Stimulated activated CD4-positive, alpha-beta T cell treated with anti-CD3 and anti-CD28 coated beads, Interleukin-1b, Interleukin-23, amount 100 ng/mL, for 48 hours (primary cell): Measurements from ENCODE around the gene TMEM132C.

Source experiments
- DNase-seq: peaks from one replicate; pipeline ENCODE4 v3.0.0-alpha.2; 2020

The TMEM132C gene

DNA sequence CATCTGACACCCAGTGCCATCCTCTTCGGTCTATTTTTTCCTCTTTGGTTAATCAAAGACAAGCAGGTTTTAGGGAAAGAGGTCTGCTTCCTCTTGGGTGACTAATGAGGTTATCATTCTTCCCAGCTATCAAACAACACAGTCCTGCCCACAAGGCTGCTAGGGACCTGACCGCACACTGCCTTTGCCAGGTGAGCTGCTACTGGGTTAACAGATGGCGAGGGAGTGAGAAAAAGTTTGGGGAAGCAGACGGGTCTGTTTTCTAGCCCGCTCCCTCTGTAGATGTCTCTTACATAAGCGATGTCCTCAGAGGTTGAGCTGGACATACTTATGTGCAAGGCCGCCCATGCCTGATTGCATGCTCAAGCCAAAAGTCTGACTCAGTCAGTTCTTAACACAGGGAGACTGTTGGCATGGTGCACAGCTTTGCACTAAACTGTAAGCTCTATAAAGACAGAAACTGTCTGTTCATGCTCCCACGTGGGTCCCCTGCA, 462.7 kb downstream of the TMEM132C start:
- DNase-seq: no peak

GRCh38 chr12:128734371-128734770, 467.4 kb downstream of the TMEM132C start:
- no peak for DNase-seq

- DNase-seq: no peak
These were observed 470.5 kb downstream of the TMEM132C start for GRCh38 chr12:128737292-128737966.

- no peak for DNase-seq
These were observed 476.9 kb downstream of the TMEM132C start for GRCh38 chr12:128743916-128744315.

DNA sequence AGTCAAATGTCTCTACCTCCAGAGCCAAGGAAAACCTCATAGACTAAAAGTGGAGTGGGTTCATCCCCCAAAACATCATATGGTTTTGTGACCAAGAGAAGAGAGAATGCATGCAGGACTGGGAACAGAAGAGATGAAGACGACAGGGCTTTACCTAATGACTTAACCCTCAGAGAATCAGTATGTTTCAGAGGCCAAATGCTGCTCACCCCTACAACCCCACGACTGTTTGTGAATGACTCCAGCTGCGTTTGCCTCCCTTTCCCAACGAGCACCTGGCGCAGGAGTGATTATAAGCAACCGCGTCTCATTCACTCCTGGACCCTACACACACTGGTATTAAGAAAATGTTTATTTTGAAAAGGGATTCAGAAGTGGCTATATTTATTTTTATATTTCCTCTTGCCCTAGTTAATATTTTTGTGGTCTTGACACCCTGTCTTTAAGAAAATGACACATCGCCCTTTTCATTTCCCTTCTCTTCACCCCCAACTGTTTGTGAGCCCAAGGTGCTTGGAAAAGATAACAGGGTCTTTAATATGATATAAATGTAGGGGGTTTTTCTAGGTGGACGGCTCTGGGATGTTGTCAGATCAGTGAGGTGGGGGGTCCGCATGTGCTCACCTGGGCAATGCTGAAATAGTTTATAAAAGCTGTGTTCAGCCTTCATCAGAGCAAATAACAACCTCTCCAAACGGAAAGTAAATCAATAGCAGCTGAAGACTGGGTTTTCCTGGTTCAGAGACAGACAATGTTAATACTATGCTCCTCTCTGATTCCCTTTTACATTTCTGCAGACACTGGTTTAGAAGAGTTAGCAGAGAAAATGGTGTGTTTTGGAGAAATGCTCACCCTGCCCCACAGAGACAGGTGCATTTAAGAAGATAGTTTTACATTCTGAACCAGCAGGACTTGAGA, 479.1 kb downstream of the TMEM132C start:
- DNase-seq: no peak

DNA sequence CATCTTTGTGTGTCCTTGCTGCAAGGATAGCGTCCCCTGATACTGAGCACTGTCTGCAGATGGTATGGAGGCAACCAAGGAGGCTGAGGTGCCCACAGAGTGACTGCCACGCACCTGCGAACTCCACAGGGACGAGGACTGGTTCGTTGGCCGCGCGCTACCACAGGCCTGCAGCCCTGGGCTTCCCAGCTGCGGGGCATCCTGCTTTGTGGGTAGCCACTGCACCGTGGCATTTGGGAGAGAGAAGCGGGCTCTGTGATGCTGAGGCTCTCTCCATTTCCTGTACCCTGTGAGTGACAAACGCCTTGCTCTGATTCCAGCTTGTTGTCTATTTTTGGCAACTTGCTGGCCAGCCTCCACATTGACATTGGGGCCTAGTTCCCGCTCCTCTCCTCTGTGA, 480.5 kb downstream of the TMEM132C start:
- no peak for DNase-seq

DNA sequence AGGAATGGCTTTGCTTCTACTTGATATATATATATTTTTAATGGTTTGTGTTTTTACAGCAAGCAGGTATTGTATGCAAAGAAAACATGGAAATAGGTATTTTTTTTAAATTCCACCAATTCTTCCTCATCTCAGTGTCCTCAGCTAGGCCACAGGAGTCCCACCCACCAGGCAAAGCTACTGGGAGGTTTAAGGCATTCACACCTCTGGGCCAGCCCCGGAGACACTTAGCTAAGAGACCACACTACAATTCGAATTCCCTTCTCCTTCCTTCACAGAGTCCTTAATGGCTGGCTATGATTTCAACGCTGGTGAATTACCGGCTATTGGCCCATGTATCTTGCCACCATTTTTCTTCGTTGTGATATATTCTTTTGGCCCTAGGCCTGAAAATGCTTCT, 485.4 kb downstream of the TMEM132C start:
- no peak for DNase-seq

DNA sequence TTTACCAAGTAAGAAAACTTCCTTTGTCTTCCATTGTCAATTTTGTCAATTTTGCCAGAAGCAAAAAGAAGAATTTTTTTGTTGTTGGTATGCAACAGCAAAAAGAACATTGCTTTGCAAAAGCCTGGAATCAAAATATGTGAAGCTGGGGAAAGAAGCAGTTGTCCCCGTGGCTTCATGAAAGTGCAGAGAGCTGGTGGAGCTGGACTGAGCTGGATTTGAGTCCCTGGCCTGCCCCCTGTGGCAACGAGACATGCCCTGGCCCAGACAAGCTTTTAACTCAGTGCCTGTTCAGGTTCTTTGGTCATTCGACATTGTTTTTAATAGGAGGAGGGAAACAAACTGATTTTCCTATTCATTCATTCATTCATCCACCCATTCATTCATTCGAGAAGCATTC, 486.5 kb downstream of the TMEM132C start:
- DNase-seq: no peak

GRCh38 chr12:128754275-128754674, 487.3 kb downstream of the TMEM132C start:
- DNase-seq: peak; percentile 4

DNA sequence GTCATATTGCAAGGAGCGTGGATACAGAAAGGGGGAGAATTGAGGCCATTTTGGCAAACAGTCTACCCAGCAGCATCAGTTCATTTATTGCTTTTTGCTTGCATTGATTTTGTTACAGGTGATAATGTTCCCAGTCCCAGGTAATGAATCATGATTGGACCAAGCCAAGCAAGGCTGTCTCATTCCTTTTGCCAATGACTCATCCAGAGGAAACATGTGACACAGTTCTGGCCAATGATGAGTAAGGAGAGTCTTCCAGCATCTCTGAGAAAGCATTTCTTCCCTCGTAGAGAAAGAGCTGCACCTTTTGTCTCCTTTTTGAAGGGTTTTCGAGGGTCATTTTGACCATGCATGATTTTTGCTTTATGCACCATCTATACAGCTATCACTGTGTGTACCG, 488.6 kb downstream of the TMEM132C start:
- DNase-seq: no peak
